CD4-positive, alpha-beta T cell treated with Interferon gamma for 1 hour (primary cell): ENCODE data around the gene ADAMTS2.

Experiments used
- DNase-seq: peaks from one replicate; pipeline ENCODE4 v3.0.0-alpha.2; 2020

The ADAMTS2 gene

DNA sequence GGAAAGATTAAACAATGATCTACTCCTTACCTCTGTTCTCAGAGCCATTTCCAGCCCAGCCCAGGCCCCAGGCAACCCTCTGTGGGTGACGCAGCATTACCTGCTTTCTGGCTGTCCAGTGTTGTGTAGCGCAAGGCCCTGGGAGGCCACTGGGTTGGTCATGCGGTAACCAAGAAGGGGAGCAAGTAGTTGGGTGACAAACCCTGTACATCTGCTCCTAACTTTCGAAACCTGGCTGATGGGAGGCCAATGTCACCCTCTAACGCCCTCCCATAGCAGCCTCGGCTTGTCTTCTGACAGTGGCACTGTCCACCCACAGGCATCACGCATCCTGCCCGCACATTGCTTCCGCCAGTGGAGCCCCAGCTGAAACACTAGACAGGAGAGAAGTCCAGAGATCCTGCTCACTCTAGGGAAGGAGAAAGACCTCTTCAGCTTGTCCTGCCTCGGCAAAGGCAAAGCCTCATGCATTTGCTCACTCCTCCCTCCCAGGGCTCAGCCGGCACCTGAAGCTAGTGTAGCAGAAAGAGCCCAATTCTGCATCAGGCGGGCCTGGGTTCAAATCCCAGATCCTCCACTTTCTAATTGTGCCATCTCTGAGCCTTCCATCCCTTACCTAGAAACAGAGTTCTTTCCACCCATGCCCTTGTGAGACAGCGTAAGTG lies 94.6 kb downstream of the ADAMTS2 start:
- no peak for DNase-seq

DNA sequence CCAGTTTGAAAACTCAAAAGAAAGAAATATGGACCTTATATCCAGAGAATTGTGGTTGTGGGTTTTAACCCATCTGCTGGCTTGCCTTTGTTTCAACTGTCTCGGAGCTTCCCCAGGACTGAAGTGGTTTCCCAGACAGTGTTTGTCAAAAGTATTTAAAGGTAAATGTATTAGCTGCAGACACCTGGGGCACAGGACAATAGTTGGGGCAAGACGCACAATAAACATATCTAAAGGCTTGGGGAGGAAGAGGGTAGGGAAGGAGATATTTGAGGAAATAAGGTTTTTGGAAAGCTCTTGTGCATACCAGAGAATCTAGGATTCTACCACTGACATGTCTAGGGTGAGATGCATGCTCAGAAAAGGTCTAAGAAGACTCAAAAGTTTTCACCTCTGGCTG lies 99.0 kb downstream of the ADAMTS2 start:
- DNase-seq = no peak

DNA sequence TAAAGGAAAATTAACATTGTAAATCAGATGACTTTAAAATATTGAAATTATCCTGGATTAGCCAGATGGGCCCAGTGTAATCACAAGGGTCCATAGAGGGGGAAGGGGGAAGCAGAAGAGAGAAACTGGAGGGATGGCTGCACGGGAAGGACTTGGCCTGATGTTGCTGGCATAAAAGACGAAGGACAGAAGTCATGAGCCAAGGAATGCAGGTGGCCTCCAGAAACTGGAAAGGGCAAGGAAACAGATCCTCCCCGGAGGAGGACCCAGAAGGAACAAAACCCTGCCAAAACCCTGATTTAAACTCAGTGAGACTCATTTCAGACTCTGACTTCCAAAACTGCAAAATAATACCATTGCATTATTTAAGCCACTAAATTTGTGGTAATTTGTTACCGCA lies 100.2 kb downstream of the ADAMTS2 start:
- no peak for DNase-seq

DNA sequence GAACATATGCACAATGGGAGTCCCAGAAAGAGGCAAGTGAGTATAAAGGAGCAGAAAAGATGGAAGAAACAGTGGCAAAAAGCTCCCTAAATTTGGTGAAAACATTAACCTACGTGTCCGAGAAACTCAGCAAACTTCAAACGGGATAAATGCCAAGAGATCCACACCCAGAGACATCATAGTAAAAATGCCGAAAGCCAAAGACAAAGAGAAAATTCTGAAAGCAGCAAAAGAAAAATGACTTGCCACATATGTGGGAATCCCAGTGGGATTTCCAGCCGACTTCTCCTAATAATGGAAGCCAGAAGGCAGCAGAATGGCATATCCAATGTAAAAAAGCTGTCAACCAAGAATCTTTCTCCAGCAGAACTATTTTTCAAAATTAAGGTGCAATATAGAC lies 101.2 kb downstream of the ADAMTS2 start:
- no peak for DNase-seq

DNA sequence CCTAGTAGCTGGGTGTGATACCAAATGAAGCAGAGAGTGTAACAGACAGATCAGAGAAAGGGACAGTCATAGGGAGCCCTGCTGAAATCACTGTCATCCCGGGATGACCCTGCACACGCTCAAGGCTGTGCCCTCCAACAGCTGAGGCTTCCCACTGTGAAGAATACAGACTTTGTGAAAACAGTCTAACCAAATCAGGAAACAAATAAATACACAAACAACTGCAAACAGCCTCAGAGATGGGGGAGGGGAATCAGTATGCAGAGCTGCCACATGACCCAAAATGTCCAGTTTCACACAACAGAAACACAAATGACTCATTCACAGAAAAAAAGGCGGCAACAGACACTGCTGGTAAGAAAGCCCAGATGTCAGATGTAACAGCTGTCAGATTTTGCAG lies 101.9 kb downstream of the ADAMTS2 start:
- no peak for DNase-seq

DNA sequence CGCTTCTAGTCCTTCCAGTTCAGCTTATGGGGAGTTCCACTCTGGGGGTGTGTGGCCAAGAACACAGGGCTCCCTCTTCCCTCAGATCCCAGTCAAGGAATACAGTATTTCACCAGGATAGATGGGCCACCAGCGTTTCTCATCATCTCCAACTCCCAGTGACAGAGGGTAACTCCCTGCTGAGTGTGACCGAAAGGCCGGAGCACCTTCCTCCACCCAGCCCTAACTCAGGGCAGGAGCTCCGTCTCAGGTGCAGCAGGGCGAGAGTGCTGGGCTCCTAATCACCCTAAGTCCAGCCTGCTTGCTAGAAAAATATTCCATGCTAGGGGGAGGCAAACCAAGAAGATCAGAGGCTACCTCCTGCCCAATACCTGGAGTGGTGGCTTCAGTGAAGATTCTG lies 102.6 kb downstream of the ADAMTS2 start:
- DNase-seq = no peak

DNA sequence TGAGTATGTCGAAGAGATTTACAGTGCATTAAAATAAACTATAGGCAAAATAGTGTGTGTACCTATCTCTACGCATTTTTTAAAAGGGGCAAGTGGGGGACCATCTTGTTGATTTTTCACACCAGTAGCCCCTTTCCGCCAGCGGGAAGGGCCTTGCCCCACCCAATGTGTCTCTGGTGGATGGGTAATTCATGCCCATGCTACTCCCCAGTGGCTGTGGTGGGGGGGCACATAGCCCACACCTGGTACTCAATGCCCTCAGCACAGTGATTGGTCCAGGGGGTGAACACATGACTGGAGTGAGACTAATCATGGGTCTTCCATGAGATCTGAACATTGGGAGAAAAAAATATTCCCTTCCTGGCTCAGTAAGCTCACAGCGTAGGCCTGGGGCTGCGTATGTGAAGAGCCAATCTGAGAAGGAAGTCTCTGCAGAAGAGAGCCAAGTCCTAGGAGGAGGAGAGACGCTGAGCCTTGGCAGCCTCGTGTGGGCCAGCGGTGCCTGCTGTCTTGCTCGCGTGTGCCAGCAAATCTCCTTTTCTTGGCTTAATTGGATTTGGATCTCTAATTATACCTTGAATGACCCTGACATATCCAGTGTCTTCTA lies 103.4 kb downstream of the ADAMTS2 start:
- no peak for DNase-seq

DNA sequence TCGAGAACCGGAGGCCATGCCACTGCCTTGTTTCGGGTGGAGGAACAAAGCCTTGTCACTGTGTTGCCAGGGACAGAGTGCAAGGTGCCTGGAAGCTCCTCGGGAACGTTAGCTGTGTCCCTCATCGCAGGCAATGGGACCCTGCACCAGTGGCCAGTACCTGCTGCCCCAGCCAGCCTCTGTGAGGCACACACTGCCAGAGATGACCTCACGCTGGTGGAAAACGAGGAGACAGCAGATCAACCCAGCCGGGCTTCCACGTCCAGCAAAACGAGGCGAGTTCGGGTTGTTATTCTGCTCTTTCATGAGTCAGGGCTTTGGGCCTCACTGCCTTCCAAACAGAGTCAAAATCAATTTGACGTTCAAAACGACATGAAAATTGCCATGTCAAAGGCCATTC lies 104.1 kb downstream of the ADAMTS2 start:
- DNase-seq = no peak

DNA sequence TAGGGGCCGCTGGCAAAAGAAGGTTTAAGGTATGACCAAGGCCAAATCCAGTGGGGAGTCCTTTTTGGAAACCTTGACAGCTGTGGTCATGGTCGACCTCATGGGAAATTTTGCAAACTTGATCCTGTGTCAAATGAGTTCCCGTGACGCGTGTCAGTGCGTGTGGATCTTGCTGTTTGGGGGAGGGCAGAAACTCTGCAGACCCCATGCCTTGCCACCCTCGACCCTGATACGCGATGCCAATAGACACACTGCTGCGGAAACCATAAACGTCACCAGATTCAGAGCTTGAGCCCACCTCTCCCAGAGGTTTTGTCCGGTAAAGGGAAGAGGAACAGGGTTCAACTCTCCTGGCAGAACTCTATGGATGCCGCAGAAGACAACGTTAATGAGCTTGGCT lies 104.7 kb downstream of the ADAMTS2 start:
- no peak for DNase-seq

DNA sequence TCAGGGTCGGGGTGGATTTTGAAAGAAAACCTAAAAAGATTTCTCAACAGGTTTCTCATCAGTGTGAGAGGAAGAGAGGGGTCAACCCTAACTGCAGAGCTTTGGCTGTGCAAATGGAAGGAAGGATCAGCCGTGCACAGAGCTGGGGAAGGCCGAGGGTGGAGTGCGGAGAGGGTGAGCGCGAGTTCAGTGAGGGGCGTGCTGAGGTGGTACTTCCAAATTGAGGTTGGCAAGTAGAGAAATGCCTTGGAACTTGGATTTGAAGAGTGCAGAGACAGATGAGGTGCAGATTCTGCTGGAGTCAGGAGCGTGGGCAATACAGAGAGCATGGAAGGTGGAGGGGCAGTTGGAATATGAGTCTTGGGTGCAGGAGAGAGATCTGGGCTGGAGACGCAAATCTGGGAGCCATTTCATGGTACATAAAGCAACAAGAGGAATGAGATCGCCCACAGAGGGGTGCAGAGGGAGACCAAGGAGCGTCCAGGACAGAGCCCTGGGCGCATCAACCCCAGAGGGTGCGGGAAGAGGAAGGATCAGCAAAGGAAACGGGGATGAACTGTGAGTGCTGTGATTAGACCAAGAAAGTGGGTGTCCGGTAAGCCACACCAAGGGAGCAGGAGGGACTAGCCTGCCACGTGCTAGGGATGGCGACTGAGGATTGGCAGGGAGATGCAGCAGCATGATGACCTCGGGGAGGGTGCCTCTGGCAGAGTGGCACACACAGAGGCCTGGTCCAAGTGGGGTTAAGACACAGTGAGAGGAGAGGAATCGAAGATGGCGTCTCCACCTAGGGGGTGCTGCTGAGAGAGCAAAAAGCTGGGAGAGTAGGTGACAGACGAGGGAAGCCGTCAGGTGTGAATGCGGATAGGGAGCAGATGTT lies 105.8 kb downstream of the ADAMTS2 start:
- no peak for DNase-seq

DNA sequence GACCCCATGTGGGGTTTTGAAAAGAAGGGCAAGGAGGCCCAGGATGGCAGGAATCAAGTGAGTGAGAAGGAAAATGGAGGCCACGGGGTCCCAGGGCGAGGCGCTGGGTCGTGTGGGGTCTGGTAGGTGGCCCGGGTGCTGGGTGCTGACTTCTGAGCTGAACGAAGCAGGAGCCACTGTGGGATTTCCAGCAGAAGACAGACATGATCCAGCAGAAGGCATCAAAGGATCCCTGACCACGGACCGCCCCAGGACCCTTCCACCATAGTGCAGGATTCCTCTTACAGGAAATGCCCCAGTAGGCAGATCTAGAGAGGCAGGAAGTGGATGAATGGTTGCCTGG lies 106.7 kb downstream of the ADAMTS2 start:
- DNase-seq = no peak

DNA sequence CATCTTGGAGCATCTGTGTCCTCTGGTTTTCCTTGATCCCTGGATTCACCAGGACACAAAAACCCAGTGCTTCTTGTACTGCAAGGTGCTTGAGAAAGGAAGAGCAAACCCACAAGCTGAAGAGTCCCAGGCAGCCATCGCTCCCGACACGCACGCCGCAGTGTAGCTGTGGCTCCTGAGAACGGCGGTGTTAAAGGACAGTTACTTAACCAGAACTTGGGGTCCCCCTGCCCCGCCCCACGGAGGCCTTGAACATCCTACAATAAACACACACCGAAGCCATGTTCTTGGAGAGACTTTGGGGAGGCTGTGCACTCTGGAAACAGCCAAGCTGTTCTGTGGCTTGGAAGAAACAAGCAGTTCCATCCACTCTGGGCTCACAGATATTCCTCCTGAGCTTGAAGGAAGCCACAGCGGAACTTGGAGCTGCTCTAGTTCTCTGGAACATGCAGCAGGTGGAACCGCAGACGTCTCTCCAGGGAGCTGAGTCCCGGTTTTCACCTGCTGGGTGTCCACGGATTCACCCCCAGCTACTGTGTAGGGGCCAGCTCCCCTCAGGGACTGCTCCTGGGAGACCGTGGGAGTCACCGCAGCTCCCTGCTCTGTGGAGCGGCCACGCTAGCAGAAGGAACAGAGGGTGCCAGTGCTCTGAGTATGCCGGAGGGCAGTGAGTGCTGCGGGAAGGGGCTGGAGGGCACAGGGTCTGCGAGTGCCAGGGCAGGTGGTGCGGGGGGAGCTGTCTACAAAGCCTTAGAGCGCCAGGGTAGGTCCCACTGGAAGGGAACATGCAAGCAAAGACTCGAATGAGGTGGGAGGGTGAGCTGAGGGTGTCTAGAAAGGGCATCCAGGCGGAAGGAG lies 107.3 kb downstream of the ADAMTS2 start:
- no peak for DNase-seq

DNA sequence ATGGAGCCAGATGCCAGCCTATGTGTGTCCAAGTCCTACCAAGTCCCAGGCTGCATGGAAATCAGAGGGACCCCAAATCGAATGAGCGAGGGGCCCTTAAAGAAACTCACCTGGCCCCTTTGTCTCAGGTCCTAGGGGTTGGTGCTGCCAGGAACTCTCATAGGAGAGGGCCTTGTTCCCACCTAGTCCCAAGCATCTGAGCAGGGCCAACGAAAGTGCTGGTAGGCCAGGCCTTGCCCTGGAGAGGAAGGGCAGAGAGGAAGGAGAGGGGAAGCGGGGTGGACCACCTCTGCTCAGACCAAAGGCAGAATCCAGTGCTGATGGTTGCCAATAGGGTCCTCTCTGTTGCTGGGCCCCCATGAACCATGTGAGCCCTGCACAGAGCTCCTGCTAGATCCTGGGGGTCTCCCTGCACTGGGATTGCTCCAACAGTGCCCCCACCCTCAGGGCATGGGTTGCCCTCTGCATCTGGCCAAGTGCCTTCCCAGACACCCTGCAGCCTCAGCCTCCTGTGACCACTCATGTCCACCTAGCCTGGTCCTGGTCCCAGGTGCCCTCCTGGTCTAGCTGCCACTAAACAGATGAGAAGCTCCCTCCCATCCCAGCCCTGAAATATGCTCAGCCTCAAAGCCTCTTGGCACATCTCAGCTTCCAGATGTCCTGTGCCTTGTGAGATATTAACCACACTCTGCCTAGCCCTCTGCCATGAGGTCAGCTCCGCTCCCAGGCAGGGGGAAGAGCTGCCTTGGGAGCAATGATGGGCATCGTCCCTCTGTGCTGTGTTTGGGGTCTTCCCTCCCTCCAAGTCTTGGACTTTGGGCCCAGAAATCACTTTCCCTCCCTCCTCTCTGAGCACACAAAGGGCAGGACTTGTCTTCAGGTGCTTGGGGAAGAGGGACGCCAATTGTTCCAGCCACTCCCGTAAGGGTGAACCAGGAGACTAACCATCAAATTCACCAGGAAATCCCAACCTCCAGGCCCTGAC lies 109.6 kb downstream of the ADAMTS2 start:
- no peak for DNase-seq

DNA sequence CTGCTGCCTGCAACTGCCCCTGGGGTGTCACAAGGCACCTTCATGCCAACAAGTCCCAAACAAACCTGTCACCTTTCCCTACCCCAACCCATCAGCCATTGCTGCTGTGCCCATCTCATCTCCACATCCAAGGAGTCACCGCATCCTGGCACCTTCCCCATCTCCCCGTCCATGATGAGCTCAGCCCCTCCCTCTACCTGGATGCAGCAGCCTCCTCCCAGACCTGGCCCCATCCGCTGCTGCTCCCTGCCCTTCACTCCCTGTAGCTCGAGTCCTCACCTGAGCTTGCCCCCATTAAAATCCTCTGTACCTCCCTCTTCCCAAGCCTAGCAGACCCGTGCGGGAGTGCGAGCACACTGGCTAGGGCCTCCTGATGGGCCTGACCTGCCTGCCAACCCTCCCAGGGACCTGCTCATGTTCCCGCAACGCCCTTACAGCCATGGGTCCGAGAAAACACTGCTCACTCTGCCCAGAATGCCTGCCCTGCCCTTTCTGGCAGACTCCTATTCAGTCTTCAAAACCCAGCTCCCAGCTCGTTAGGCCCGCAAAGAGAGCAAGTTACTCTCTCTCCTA lies 110.6 kb downstream of the ADAMTS2 start:
- no peak for DNase-seq

DNA sequence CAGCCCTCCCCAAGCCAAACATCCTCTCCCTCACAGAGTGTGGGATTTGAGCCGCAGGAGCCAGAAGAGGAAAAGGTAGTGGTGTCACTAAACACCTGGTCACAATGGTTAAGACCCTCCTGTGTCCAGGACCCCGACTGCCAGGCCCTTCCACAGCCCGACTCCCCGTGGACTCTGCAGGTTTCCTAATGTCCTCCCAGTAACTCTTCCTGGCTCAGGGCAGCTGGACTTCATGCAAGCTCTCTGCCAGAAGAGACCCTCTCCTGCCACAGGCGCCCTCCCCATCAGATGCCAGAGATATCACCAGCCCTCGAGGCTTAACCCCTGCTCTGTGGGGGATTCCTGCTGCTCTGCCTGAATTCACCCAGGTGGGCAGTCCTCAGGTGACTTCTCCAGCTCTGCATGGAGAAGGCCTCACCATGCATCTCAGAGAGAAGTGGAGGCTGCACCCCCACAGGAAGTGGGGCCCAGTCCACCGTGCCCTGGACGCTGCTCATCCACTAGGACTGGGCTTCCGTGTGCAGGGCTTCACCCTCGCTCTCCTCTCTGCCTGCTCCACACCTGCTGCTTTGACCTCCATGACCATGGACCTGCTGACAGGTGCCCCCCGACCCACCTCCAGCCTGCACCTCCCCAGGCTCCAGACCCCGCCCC lies 111.2 kb downstream of the ADAMTS2 start:
- DNase-seq = no peak

DNA sequence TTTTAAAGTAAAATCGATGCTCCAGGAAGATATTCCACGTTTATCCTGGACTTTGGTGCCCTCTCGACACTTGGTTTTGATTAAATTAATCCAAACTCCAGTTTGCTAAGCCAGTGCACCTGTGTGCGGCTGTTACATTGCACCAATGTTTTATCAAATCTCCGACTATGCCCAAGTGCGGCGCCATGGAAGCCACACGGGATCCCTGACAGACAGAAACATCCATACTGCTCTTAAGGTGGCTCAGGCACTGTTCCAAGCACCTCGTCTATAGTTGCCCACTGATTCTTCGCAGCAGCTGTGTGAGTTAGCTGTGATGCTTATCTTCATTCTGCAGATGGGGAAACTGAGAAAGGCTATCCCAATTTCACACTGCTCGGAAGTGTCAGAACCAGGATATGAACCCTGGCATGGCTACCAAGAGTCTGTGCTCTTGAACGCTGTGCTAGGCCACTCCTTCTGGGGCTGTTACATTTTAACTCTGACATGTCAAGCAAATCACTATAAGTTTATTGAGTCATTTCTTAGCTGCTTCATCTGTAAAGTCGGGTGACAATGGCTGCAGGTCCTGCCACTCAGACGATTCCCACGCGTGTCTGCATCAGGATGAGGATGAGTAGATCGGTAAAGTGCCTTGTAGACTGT lies 113.0 kb downstream of the ADAMTS2 start:
- no peak for DNase-seq

DNA sequence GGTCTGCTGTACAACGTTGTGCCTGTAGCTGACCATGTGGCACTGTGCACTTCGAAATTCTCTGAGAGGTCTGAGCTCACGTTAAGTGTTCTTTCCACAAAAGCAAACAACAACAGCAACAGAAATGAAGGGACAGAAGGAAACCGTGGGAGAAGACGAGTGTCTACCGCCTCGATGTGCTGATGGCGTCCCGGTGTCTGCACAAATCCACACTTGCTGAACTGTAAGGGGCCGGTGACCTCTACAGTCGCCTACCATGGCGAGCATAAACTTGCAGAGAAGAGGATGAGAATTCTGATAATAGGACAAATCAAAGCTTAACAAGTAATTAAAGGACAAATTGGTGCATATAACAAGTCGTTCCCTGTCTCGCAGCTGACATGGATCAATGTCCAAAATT lies 114.0 kb downstream of the ADAMTS2 start:
- DNase-seq = no peak

DNA sequence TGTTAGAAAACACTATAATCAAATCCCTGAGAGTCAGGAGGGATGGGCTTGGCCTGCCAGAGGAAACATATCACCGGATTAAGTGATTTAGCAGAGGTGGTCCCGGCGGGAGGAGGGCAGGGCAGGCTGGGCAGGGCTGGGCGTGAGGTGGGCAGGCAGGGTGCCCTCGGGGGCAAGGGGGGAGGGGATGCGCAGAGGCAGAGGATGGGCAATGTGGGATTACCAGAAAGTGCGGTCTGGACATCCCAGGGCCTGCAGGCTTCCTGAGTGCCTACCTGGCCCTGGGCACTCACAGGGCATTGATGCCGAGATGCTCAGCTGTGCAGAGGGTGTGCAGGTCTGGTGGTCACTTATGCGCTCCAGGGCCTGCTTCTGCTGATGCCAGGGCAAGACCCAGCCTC lies 115.2 kb downstream of the ADAMTS2 start:
- DNase-seq = no peak

DNA sequence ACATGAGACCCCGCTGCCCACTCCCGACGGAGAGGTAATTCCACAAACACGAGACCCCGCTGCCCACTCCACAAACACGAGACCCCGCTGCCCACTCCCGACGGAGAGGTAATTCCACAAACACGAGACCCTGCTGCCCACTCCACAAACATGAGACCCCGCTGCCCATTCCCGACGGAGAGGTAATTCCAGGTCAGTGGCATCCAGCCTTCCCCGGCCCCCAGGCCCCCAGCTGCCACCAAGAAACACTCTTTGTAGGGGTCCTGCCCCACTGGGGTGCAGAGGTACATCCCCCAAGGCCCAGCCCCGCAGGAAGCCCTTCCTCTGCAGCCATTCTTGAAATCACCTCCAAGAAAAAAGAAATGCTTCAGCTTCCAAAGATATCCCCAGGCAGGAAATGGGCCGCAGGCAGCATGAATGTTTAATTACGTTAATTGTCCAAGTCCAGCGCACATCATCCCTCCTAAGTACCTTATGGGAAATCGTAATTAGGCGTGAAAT lies 115.9 kb downstream of the ADAMTS2 start:
- no peak for DNase-seq
